SKM-1 (cell line): ENCODE data around the gene PXMP4.

Experiments used
- DNase-seq: peaks from one replicate; lab custom pipeline; 2025; ENCODE audit not compliant: unreplicated experiment; lab: John Stamatoyannopoulos, UW

Gene PXMP4

GRCh38 chr20:33732166-33732970, 12.3 kb upstream of the PXMP4 start:
- peak; percentile 95 for DNase-seq

- peak; percentile 95 for DNase-seq
Observed at GRCh38 chr20:33731693-33732165, 11.6 kb upstream of the PXMP4 start, which contains the start of gene ZNF341. Gene ZNF341, plus strand, starts transcription at chr20:33731996. Its CDS starts 26 bp downstream, at chr20:33732022.

GRCh38 chr20:33730946-33731692, 11.0 kb upstream of the PXMP4 start:
- DNase-seq: no peak

- DNase-seq: no peak
Observed at GRCh38 chr20:33729101-33729500, 9.0 kb upstream of the PXMP4 start.

- no peak for DNase-seq
Observed at GRCh38 chr20:33728463-33728862, 8.4 kb upstream of the PXMP4 start.

GRCh38 chr20:33727806-33728205, 7.7 kb upstream of the PXMP4 start:
- DNase-seq: no peak

- DNase-seq: no peak
Observed at GRCh38 chr20:33727115-33727479, 7.0 kb upstream of the PXMP4 start.

GRCh38 chr20:33725607-33726264, 5.6 kb upstream of the PXMP4 start:
- no peak for DNase-seq

- peak; percentile 90 for DNase-seq
Observed at GRCh38 chr20:33724439-33725094, 4.5 kb upstream of the PXMP4 start.

- DNase-seq: no peak
Observed at GRCh38 chr20:33721391-33722140, 1.5 kb upstream of the PXMP4 start.

- DNase-seq: no peak
Observed at GRCh38 chr20:33719277-33719988, 677 bp downstream of the PXMP4 start.

GRCh38 chr20:33716498-33716897, 3.6 kb downstream of the PXMP4 start:
- DNase-seq: no peak

GRCh38 chr20:33713865-33714367, 6.2 kb downstream of the PXMP4 start:
- DNase-seq: no peak

GRCh38 chr20:33711446-33711738, 8.7 kb downstream of the PXMP4 start:
- DNase-seq: no peak

GRCh38 chr20:33710681-33711445, 9.2 kb downstream of the PXMP4 start:
- DNase-seq: no peak

- DNase-seq: no peak
Observed at GRCh38 chr20:33709905-33710541, 10.1 kb downstream of the PXMP4 start.

GRCh38 chr20:33709398-33709797, 10.7 kb downstream of the PXMP4 start:
- DNase-seq: no peak

GRCh38 chr20:33707668-33708067, 12.4 kb downstream of the PXMP4 start:
- DNase-seq: no peak
